Skeletal muscle tissue (tissue), 4 donors: Measurements from ENCODE around the gene HAS3. TPM values are rescaled to one million over a fixed set of nuclear protein-coding genes. Genes with fewer than 3 reads are reported as not detected.

ENCODE experiments used
- H3K27ac ChIP-seq: one replicate; pipeline ENCODE4 v1.7.0; 2013; ENCODE audit warnings: mild to moderate bottlenecking, low read depth, low read length, inconsistent platforms
- H3K27me3 ChIP-seq, 3 donors: one replicate each; pipeline ENCODE4 v1.7.0; 2013; ENCODE audit warnings: low read length in 3 of 3; ENCODE audit not compliant: control insufficient read depth in 3 of 3, insufficient read depth in 3 of 3
- H3K36me3 ChIP-seq, 3 donors: one replicate each; pipeline ENCODE4 v1.7.0; 2013; ENCODE audit warnings: low read length in 3 of 3; ENCODE audit not compliant: control insufficient read depth in 3 of 3, insufficient read depth in 3 of 3
- H3K4me1 ChIP-seq, 3 donors: one replicate each; pipeline ENCODE4 v1.7.0; 2013; ENCODE audit warnings: low read length in 3 of 3, mild to moderate bottlenecking in 3 of 3; ENCODE audit not compliant: control insufficient read depth in 3 of 3, insufficient read depth in 3 of 3
- H3K4me3 ChIP-seq, 3 donors: one replicate each; pipeline ENCODE4 v1.7.0; 2013; ENCODE audit warnings: low read length in 3 of 3
- H3K9ac ChIP-seq, 3 donors: one replicate each; pipeline ENCODE4 v1.7.0; 2013; ENCODE audit warnings: low read length in 3 of 3, mild to moderate bottlenecking in 3 of 3, moderate library complexity in 2 of 3, low read depth in 1 of 3
- H3K9me3 ChIP-seq, 3 donors: one replicate each; pipeline ENCODE4 v1.7.0; 2013; ENCODE audit warnings: low read length in 3 of 3; ENCODE audit not compliant: control insufficient read depth in 3 of 3
- total RNA-seq: library from RNA; depleted of rRNA; stranded (reverse); fragments of >200 nt; gene quantifications from one replicate; pipeline ENCODE4 v1.2.3, GENCODE V29; 2014
- donor health status: Osteomylitis.

The HAS3 gene
- total RNA-seq, 1 donor from 2014 or later = under 0.01 TPM

DNA sequence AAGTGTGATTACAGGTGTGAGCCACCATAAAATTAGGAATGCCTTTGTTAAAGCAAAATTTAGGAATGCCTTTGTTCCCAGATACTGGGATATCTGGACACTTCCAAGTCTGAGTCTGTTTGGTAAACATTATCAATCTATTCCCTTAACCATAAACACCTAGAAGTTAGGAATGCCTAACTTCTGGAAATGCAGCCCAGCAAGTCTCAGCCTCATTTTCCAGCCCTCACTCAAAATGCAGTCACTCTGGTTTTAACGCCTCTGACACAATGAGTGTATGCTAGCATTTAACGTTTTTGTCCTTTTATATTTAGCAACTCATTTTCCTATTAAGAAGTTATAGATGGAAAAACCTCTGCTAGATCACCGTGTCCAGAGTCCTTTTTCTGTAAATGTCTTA, 34.4 kb upstream of the HAS3 start:
- Histone ChIP-seq H3K27ac (no peak overlapping the region), H3K4me3 (no peak overlapping the region), H3K27me3 (no peaks in the 10 kb centered on the region), H3K4me1 (no peaks in the 10 kb centered on the region), H3K36me3 (no peaks in the 10 kb centered on the region), H3K9ac (no peak overlapping the region), H3K9me3 (no peaks in the 10 kb centered on the region)

DNA sequence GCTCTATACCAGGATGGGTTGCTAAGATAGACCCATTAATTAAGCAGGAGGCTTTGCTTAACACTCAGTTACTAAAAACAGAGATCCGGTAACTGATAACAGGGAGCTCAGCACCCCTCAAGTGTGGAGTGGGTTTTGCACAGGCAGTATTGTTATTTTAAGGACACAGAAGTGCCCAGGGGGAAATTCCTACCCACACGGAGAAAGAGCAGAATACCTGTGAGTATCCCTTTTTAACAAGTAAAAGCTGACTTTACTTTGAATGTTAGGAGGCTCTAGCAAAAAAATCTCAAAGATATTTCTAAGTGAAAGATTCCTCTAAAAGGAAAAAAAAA, 32.8 kb upstream of the HAS3 start:
- H3K9ac ChIP-seq = no peak overlapping the region
- no peaks in the 10 kb centered on the region for H3K4me1 ChIP-seq
- no peak overlapping the region for H3K27ac ChIP-seq
- H3K27me3 ChIP-seq = no peaks in the 10 kb centered on the region
- H3K4me3 ChIP-seq = no peak overlapping the region
- no peaks in the 10 kb centered on the region for H3K36me3 ChIP-seq
- H3K9me3 ChIP-seq = no peaks in the 10 kb centered on the region

DNA sequence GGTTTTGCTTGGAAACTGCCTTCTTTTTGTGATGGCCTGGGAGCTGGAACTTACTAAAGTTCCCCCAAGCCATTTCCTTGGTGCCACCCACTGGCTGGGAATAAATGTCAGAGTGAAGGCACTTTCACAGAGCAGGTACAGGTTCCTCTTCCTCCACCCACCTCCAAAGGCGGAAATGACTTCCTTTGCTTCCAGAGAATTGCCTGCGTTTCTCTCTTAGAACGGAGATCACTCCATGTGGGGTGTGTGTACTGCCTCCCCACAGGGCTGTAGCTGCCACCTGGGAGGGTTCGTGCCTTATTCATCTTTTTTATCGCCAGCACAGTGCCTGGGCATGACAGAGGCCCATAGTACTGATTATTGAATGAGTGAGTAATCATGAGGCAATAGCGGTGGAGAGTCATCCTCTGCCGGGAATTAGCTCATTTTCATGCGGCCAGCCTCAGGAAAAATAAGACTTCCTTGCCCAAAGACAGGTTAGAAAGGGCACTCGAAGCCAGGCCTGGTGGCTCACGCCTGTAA, 32.2 kb upstream of the HAS3 start:
- Histone ChIP-seq H3K36me3 (no peaks in the 10 kb centered on the region), H3K9ac (no peak overlapping the region), H3K27me3 (no peaks in the 10 kb centered on the region), H3K27ac (no peak overlapping the region), H3K9me3 (no peaks in the 10 kb centered on the region), H3K4me3 (no peak overlapping the region), H3K4me1 (no peaks in the 10 kb centered on the region)

DNA sequence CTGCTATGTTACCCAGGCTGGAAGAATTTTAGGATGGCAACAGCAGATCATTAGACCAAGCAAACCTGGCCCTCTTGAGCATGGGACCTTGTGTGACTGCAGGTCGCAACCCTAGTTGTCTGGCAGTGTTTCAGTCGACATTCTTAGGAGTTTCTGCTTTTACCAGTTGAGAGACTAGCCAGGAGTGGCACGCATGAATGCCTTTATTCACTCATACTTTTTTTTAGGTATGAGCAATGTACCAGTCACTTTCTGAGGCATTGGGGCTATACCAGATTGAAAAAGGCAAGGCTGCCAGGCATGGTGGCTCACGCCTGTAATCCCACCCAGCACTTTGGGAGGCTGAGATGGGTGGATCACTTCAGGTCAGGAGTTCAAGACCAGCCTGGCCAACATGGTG, 28.2 kb upstream of the HAS3 start:
- no peaks in the 10 kb centered on the region for H3K4me1 ChIP-seq
- H3K27me3 ChIP-seq = no peaks in the 10 kb centered on the region
- no peak overlapping the region for H3K4me3 ChIP-seq
- no peak overlapping the region for H3K27ac ChIP-seq
- H3K9ac ChIP-seq = no peak overlapping the region
- H3K36me3 ChIP-seq = no peaks in the 10 kb centered on the region
- no peaks in the 10 kb centered on the region for H3K9me3 ChIP-seq

- no peaks in the 10 kb centered on the region for H3K27me3 ChIP-seq
- peaks cover 0 to under 1% (median 0%) of the 10 kb centered on the region in 3 donors for H3K36me3 ChIP-seq
- H3K4me3 ChIP-seq = no peak overlapping the region
- H3K9me3 ChIP-seq = no peaks in the 10 kb centered on the region
- H3K27ac ChIP-seq = no peak overlapping the region
- H3K9ac ChIP-seq = no peak overlapping the region
- H3K4me1 ChIP-seq = no peaks in the 10 kb centered on the region
These were observed 27.4 kb upstream of the HAS3 start for GRCh38 chr16:69078073-69078472.

DNA sequence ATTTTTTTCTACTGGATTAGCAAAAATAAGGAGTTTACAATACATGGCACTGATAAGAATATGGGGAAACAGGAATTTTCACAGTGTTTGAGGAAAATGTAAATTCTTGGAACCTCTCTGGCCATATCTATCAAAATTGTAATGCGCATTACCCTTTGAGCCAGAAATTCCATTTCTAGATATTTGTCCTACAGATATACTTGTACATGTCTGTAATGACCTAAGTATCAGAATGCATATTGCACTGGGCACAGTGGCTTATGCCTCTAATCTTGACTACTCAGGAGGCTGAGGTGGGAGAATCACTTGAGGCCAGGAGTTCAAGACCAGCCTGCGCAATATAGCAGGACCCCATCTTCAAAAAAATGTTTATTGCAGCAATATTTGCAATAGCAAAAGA, 25.8 kb upstream of the HAS3 start:
- no peaks in the 10 kb centered on the region for H3K27me3 ChIP-seq
- no peak overlapping the region for H3K4me3 ChIP-seq
- no peaks in the 10 kb centered on the region for H3K4me1 ChIP-seq
- no peak overlapping the region for H3K27ac ChIP-seq
- no peaks in the 10 kb centered on the region for H3K9me3 ChIP-seq
- H3K9ac ChIP-seq = no peak overlapping the region
- peaks cover 2 to 8% (median 2%) of the 10 kb centered on the region in 3 donors for H3K36me3 ChIP-seq

GRCh38 chr16:69083306-69083941, 22.0 kb upstream of the HAS3 start:
- H3K27ac ChIP-seq = no peak overlapping the region

DNA sequence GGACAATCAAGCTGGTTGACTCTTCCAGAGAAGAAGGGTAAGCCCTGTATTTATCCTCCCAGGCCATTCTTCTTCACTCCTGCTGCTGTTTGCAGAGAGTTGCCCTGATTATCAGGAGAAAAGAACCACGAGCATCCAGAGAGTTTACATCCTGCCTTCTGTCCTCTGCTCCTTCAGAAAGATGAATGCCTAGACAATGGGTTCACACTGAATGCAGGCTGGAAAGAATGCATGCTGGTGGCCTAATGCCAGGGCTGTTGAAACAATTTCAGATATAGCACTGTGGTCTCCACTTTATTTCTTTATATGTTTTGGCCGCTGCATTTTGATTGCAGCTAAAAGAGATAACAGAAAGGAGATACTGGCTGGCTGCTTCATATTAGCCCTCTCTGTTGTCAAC, 21.2 kb upstream of the HAS3 start:
- Histone ChIP-seq H3K4me3 (no peak overlapping the region), H3K4me1 (peaks cover 0 to 5% (median 4%) of the 10 kb centered on the region in 3 donors), H3K27ac (no peak overlapping the region), H3K36me3 (peaks cover 2 to 11% (median 8%) of the 10 kb centered on the region in 3 donors), H3K27me3 (no peaks in the 10 kb centered on the region), H3K9me3 (no peaks in the 10 kb centered on the region), H3K9ac (no peak overlapping the region)

More at GRCh38 chr16:69083306-69083941, 22.0 kb upstream of the HAS3 start:
- Histone ChIP-seq H3K4me1 (peaks cover 0 to 3% (median 0%) of the 10 kb centered on the region in 3 donors), H3K9me3 (no peaks in the 10 kb centered on the region), H3K36me3 (peaks cover 2 to 11% (median 8%) of the 10 kb centered on the region in 3 donors), H3K9ac (no peak overlapping the region), H3K4me3 (no peak overlapping the region), H3K27me3 (no peaks in the 10 kb centered on the region)

DNA sequence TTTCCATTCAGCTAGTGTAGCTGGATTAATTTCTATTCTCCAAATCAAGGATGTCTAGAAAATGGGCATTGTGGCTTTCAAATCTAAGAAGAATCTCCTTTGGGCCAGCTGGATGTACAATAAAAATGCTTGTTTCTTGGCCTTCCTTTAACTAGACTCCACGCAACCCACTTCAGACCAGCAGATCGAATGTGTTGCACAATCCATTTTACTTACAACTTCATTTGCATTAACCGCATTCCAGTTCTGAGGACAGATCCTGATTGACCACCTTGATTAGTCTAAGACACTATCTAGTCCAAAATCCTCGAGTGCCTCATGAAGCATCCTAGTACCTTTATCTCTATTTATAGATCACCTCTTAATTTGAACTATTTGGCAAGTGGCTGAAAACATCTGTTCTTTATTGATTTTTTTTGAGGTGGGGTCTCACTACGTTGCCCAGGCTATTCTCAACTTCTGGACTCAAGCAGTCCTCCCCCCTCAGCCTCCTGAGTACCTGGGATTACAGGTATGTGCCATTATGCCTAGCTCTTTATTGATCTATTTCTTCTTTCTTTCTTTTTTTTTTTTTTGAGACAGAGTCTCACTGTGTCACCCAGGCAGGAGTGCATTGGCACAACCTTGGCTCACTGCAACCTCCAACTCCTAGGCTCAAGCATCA, 20.3 kb upstream of the HAS3 start:
- Histone ChIP-seq H3K9ac (no peak overlapping the region), H3K36me3 (peaks cover 2 to 11% (median 8%) of the 10 kb centered on the region in 3 donors), H3K27ac (no peak overlapping the region), H3K27me3 (no peaks in the 10 kb centered on the region), H3K4me1 (peaks cover 0 to 10% (median 5%) of the 10 kb centered on the region in 3 donors), H3K9me3 (no peaks in the 10 kb centered on the region), H3K4me3 (no peak overlapping the region)

GRCh38 chr16:69087161-69087581, 18.3 kb upstream of the HAS3 start:
- Histone ChIP-seq H3K27me3 (no peaks in the 10 kb centered on the region), H3K27ac (no peak overlapping the region), H3K4me1 (peaks cover 0 to 10% (median 5%) of the 10 kb centered on the region in 3 donors), H3K36me3 (peaks cover 2 to 11% (median 8%) of the 10 kb centered on the region in 3 donors), H3K9ac (no peak overlapping the region), H3K4me3 (no peak overlapping the region), H3K9me3 (no peaks in the 10 kb centered on the region)
